Measurements from ENCODE around the gene GRB2. TPM values are rescaled to one million over a fixed set of nuclear protein-coding genes. Genes with fewer than 3 reads are reported as not detected.

Gene GRB2
- total and polyA plus RNA-seq, 10 of the 15 experiments (the other 5 are each of a cell fraction or from before 2014, with no cell fraction given): 113 to 268 (median 158) TPM

DNA sequence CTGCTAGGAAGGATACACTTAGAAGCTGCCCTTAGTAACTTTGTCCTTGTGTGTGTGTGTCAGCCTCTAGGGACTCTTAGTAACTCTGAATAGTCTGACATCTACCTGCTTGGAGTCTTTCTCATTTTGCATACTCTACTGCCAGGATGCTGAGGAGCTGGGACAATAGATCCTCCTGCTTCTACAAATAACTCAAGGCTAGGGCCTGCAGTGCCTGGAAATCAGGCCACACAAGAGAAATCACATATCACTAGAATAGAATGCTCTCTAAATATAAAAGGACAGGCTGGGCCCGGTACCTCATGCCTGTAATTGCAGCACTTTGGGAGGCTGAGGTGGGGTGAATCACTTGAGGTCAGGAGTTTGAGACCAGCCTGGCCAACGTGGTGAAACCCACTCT lies 77.7 kb downstream of the GRB2 start:
- CTCF ChIA-PET: interaction anchor here (13.8 kb wide), 1 partner anchor 14 kb away, joined by 182 read pairs; no protein-coding TSS in a partner anchor
- Histone ChIP-seq H3K4me1 (ENCODE audit: control insufficient read depth, insufficient read depth, low read length) (peaks cover 35% of the 10 kb centered on the region), H2AFZ (ENCODE audit: control insufficient read depth, low read depth, low read length) (no peak overlapping the region), H3K27ac (ENCODE audit: control insufficient read depth, insufficient read depth) (no peak overlapping the region), H3K79me2 (ENCODE audit: control insufficient read depth, insufficient read depth, low read length) (peaks cover 64% of the 10 kb centered on the region), H3K36me3 (ENCODE audit: control insufficient read depth in 2 of 2, insufficient read depth in 2 of 2, low read length in 1 of 2) (peaks cover 19 to 30% of the 10 kb centered on the region in 2 experiments), H3K27me3 (replicated peaks in 1 of 2; ENCODE audit: control insufficient read depth in 2 of 2, insufficient read depth in 2 of 2, low read length in 1 of 2) (no peaks in the 10 kb centered on the region), H4K20me1 (ENCODE audit: control insufficient read depth, insufficient read depth) (peaks cover 5% of the 10 kb centered on the region; the same call in 1 of the 2 replicates), H3K9ac (ENCODE audit: control insufficient read depth, insufficient read depth, low read length) (no peak overlapping the region), H3K4me2 (ENCODE audit: control insufficient read depth, insufficient read depth) (no peak overlapping the region), H3K9me3 (replicated peaks; ENCODE audit: control insufficient read depth, insufficient read depth, low read length) (no peaks in the 10 kb centered on the region), H3K4me3 (no peak overlapping the region)
- in situ Hi-C loops (cut with MboI) (no loop called here), intact Hi-C loops (cut with micrococcal nuclease; ENCODE audit: unreplicated experiment) (no loop called here)
- no TSS peak for BruUV-seq (replicated peaks)
- ATAC-seq (no peak), FAIRE-seq (no peak), DNase-seq (ENCODE audit: low read depth, low spot score) (no peak)
- SMC1A ChIA-PET (ENCODE audit: uncharacterized antibody, unreplicated experiment): interaction anchor here (0.6 to 8.7 kb wide), 5 partner anchors 11 to 84 kb away, joined by 3 to 115 read pairs (median 11); no protein-coding TSS in a partner anchor
- RAD21 ChIA-PET (ENCODE audit: unreplicated experiment): no interaction called here
- 50% methylated on average over 2 of the region's 2 CpGs for WGBS (ENCODE audit: insufficient coverage, insufficient replicate concordance, low lambda C conversion rate, missing lambda C conversion rate)
- no peak for TF ChIP-seq CBX3 (IDR thresholded peaks at IDR 0.05; ENCODE audit: borderline replicate concordance, low read depth)
- no peak for TF ChIP-seq NFYB (IDR thresholded peaks at IDR 0.05; ENCODE audit: insufficient read depth, low read depth, low read length)
- TF ChIP-seq, protein P1, sequence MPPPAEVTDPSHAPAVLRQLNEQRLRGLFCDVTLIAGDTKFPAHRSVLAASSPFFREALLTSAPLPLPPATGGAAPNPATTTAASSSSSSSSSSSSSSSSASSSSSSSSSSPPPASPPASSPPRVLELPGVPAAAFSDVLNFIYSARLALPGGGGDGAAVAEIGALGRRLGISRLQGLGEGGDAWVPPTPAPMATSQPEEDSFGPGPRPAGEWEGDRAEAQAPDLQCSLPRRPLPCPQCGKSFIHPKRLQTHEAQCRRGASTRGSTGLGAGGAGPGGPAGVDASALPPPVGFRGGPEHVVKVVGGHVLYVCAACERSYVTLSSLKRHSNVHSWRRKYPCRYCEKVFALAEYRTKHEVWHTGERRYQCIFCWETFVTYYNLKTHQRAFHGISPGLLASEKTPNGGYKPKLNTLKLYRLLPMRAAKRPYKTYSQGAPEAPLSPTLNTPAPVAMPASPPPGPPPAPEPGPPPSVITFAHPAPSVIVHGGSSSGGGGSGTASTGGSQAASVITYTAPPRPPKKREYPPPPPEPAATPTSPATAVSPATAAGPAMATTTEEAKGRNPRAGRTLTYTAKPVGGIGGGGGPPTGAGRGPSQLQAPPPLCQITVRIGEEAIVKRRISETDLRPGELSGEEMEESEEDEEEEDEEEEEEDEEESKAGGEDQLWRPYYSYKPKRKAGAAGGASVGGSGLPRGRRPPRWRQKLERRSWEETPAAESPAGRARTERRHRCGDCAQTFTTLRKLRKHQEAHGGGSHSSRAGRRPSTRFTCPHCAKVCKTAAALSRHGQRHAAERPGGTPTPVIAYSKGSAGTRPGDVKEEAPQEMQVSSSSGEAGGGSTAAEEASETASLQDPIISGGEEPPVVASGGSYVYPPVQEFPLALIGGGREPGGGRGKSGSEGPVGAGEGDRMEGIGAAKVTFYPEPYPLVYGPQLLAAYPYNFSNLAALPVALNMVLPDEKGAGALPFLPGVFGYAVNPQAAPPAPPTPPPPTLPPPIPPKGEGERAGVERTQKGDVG (CRISPR knock-in tag; IDR thresholded peaks at IDR 0.05): no peak
- TF ChIP-seq EGR1 (IDR thresholded peaks at IDR 0.05; ENCODE audit: borderline replicate concordance in 1 of 2, low read depth in 2 of 2, low read length in 2 of 2): no peak
- TF ChIP-seq, protein P2, sequence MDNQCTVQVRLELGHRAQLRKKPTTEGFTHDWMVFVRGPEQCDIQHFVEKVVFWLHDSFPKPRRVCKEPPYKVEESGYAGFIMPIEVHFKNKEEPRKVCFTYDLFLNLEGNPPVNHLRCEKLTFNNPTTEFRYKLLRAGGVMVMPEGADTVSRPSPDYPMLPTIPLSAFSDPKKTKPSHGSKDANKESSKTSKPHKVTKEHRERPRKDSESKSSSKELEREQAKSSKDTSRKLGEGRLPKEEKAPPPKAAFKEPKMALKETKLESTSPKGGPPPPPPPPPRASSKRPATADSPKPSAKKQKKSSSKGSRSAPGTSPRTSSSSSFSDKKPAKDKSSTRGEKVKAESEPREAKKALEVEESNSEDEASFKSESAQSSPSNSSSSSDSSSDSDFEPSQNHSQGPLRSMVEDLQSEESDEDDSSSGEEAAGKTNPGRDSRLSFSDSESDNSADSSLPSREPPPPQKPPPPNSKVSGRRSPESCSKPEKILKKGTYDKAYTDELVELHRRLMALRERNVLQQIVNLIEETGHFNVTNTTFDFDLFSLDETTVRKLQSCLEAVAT (IDR thresholded peaks at IDR 0.05): no peak
- TF ChIP-seq SRF (IDR thresholded peaks at IDR 0.05; ENCODE audit: low read depth in 2 of 2, low read length in 2 of 2): no peak
- no peak for TF ChIP-seq IKZF1 (conservative IDR thresholded peaks at IDR 0.05)
- POLR2A ChIA-PET: interaction anchor here (0.6 to 2.2 kb wide), 4 partner anchors 9 to 69 kb away, joined by 3 to 9 read pairs (median 4); no protein-coding TSS in a partner anchor

Measured in GM12878 (cell line).